Progenitor cell of endocrine pancreas (in vitro differentiated cells): Measurements from ENCODE around the gene PSMD3. TPM values are rescaled to one million over a fixed set of nuclear protein-coding genes. Genes with fewer than 3 reads are reported as not detected.

Experiments
- DNase-seq: peaks from one replicate; pipeline ENCODE4 v3.0.0; 2021; ENCODE audit warnings: low spot score; ENCODE audit not compliant: unreplicated experiment
- H3K27ac Mint-ChIP-seq: 2 replicates; pipeline ENCODE4 v1.8.0; 2021; ENCODE audit warnings: mild to moderate bottlenecking, moderate library complexity, mixed read lengths
- H3K27me3 Mint-ChIP-seq: 2 replicates; pipeline ENCODE4 v1.8.0; 2021; ENCODE audit warnings: mixed read lengths
- H3K36me3 Mint-ChIP-seq: 2 replicates; pipeline ENCODE4 v1.8.0; 2022; ENCODE audit warnings: mixed read lengths; ENCODE audit not compliant: insufficient read depth
- H3K4me1 Mint-ChIP-seq: 2 replicates; pipeline ENCODE4 v1.8.0; 2021; ENCODE audit warnings: low read depth, mixed read lengths
- H3K4me3 Mint-ChIP-seq: 2 replicates; pipeline ENCODE4 v1.8.0; 2021; ENCODE audit warnings: low read depth, mild to moderate bottlenecking, moderate library complexity, mixed read lengths
- H3K9me3 Mint-ChIP-seq: 2 replicates; pipeline ENCODE4 v1.8.0; 2021; ENCODE audit warnings: low read depth, mixed read lengths
- CTCF ChIP-seq: fragments of 200-600 bp; sonication (generic); IDR thresholded peaks from one replicate; pipeline ENCODE4 v1.5.0; 2021; ENCODE audit warnings: antibody characterized with exemption, mild to moderate bottlenecking; ENCODE audit not compliant: unreplicated experiment
- long read RNA-seq: library from polyadenylated mRNA; unstranded; transcript quantifications from one replicate; pipeline ENCODE4 v2.0.0, GENCODE V29; 2020
- total RNA-seq: library from RNA; stranded (reverse); gene quantifications from 2 replicates; pipeline ENCODE4 v1.2.1, GENCODE V29; 2021

Gene PSMD3
- total RNA-seq = 117 and 119 TPM in 2 replicates
- long read RNA-seq, partial matches to known transcripts = 5 of 8 reads
- long read RNA-seq, other reads (novel, unspliced or antisense) = 2 of 8 reads

- Mint-ChIP-seq H3K27ac (peak within 1 kb of the TSS; percentile 96), H3K36me3 (peaks cover 8% of the 10 kb centered on the region), H3K9me3 (no peaks in the 10 kb centered on the region), H3K27me3 (peaks cover 8% of the 10 kb centered on the region), H3K4me1 (peaks cover 11% of the 10 kb centered on the region), H3K4me3 (peak within 1 kb of the TSS; percentile 86)
- peak; percentile 61 for TF ChIP-seq CTCF
- peak; percentile 97 for DNase-seq
Observed at GRCh38 chr17:39980351-39981206, at the start of gene PSMD3. Gene PSMD3 (plus strand): TSS chr17:39980807. CDS start chr17:39980971, 164 bp downstream.

GRCh38 chr17:39933912-39934311, 46.7 kb upstream of the PSMD3 start:
- DNase-seq = no peak
- H3K27me3 Mint-ChIP-seq = no peaks in the 10 kb centered on the region
- peaks cover 5% of the 10 kb centered on the region for H3K4me1 Mint-ChIP-seq
- H3K9me3 Mint-ChIP-seq = no peaks in the 10 kb centered on the region
- no peak overlapping the region for H3K4me3 Mint-ChIP-seq
- no peak overlapping the region for H3K27ac Mint-ChIP-seq
- TF ChIP-seq CTCF = no peak
- H3K36me3 Mint-ChIP-seq = no peaks in the 10 kb centered on the region

- no peaks in the 10 kb centered on the region for H3K27me3 Mint-ChIP-seq
Observed at GRCh38 chr17:39934324-39934723, 46.3 kb upstream of the PSMD3 start.

GRCh38 chr17:39935909-39936308, 44.7 kb upstream of the PSMD3 start:
- TF ChIP-seq CTCF = no peak
- H3K36me3 Mint-ChIP-seq = no peaks in the 10 kb centered on the region
- DNase-seq = no peak
- no peaks in the 10 kb centered on the region for H3K27me3 Mint-ChIP-seq
- H3K4me3 Mint-ChIP-seq = no peak overlapping the region
- H3K9me3 Mint-ChIP-seq = no peaks in the 10 kb centered on the region
- no peak overlapping the region for H3K27ac Mint-ChIP-seq
- H3K4me1 Mint-ChIP-seq = peaks cover 7% of the 10 kb centered on the region

More at GRCh38 chr17:39934324-39934723, 46.3 kb upstream of the PSMD3 start:
- Mint-ChIP-seq H3K9me3 (no peaks in the 10 kb centered on the region), H3K36me3 (no peaks in the 10 kb centered on the region), H3K4me1 (peaks cover 5% of the 10 kb centered on the region), H3K27ac (no peak overlapping the region), H3K4me3 (no peak overlapping the region)
- no peak for DNase-seq
- no peak for TF ChIP-seq CTCF

- DNase-seq = no peak
- no peak for TF ChIP-seq CTCF
- Mint-ChIP-seq H3K27ac (no peak overlapping the region), H3K9me3 (no peaks in the 10 kb centered on the region), H3K4me1 (peaks cover 7% of the 10 kb centered on the region), H3K4me3 (no peak overlapping the region), H3K36me3 (no peaks in the 10 kb centered on the region), H3K27me3 (peaks cover 4% of the 10 kb centered on the region)
Observed at GRCh38 chr17:39937447-39937846, 43.2 kb upstream of the PSMD3 start.
